ENCODE measurements around the gene ALDH6A1.
"Not testable (repeated sequence)": the region's sequence is repeated elsewhere in the genome, so short reads cannot be mapped to it uniquely, and the experiment has no call there.

ALDH6A1 gene

GRCh38 chr14:74084277-74085046, at the start of gene ALDH6A1, which contains the start of gene LIN52:
TSS of gene ALDH6A1 (minus strand) at chr14:74084453. CDS start at chr14:74084394, 59 bp downstream.
TSS of gene LIN52 (plus strand) at chr14:74084956. CDS start at chr14:74084975, 19 bp downstream.
- FAIRE-seq: peak; percentile 99

GRCh38 chr14:74127634-74128033, 43.4 kb upstream of the ALDH6A1 start:
- FAIRE-seq: no peak

GRCh38 chr14:74126315-74127013, 42.2 kb upstream of the ALDH6A1 start:
- FAIRE-seq: no peak

- not testable (repeated sequence) for FAIRE-seq
Observed at GRCh38 chr14:74125487-74125886, 41.2 kb upstream of the ALDH6A1 start.

GRCh38 chr14:74111395-74112216, 27.4 kb upstream of the ALDH6A1 start:
- peak; percentile 95 for FAIRE-seq

GRCh38 chr14:74109369-74109768, 25.1 kb upstream of the ALDH6A1 start:
- FAIRE-seq: no peak

- no peak for FAIRE-seq
Observed at GRCh38 chr14:74105381-74105780, 21.1 kb upstream of the ALDH6A1 start.

- no peak for FAIRE-seq
Observed at GRCh38 chr14:74089251-74090020, 5.2 kb upstream of the ALDH6A1 start.

GRCh38 chr14:74085828-74086227, 1.6 kb upstream of the ALDH6A1 start:
- FAIRE-seq: no peak

GRCh38 chr14:74085047-74085637, 889 bp upstream of the ALDH6A1 start:
- FAIRE-seq: no peak

GRCh38 chr14:74083784-74084276, 423 bp downstream of the ALDH6A1 start:
- no peak for FAIRE-seq

- no peak for FAIRE-seq
Observed at GRCh38 chr14:74083161-74083560, 1.1 kb downstream of the ALDH6A1 start.

GRCh38 chr14:74081491-74081890, 2.8 kb downstream of the ALDH6A1 start:
- no peak for FAIRE-seq

GRCh38 chr14:74080820-74081460, 3.3 kb downstream of the ALDH6A1 start:
- no peak for FAIRE-seq

- no peak for FAIRE-seq
Observed at GRCh38 chr14:74077401-74077800, 6.9 kb downstream of the ALDH6A1 start.

- FAIRE-seq: no peak
Observed at GRCh38 chr14:74065746-74066575, 18.3 kb downstream of the ALDH6A1 start.

GRCh38 chr14:74064883-74065282, 19.4 kb downstream of the ALDH6A1 start:
- no peak for FAIRE-seq

GRCh38 chr14:74064426-74064825, 19.8 kb downstream of the ALDH6A1 start:
- FAIRE-seq: no peak

GRCh38 chr14:74062809-74063150, 21.5 kb downstream of the ALDH6A1 start:
- FAIRE-seq: no peak

GRCh38 chr14:74049876-74050495, 34.3 kb downstream of the ALDH6A1 start:
- FAIRE-seq: no peak

All from G401.6 (cell line).